Stimulated activated CD8-positive, alpha-beta memory T cell treated with anti-CD3 and anti-CD28 coated beads, Interleukin-12 subunit alpha, Interleukin-12 subunit beta, amount 100 ng/mL, for 24 hours (primary cell): ENCODE results near the gene MGAT4B.

Experiments used
- DNase-seq: peaks from one replicate; pipeline ENCODE4 v3.0.0-alpha.2; 2020; ENCODE audit errors: extremely low read depth

MGAT4B gene

GRCh38 chr5:179825655-179826182 is 19.1 kb upstream of the MGAT4B start:
- no peak for DNase-seq

- DNase-seq = no peak
Observed at GRCh38 chr5:179824745-179825112, 18.1 kb upstream of the MGAT4B start.

DNA sequence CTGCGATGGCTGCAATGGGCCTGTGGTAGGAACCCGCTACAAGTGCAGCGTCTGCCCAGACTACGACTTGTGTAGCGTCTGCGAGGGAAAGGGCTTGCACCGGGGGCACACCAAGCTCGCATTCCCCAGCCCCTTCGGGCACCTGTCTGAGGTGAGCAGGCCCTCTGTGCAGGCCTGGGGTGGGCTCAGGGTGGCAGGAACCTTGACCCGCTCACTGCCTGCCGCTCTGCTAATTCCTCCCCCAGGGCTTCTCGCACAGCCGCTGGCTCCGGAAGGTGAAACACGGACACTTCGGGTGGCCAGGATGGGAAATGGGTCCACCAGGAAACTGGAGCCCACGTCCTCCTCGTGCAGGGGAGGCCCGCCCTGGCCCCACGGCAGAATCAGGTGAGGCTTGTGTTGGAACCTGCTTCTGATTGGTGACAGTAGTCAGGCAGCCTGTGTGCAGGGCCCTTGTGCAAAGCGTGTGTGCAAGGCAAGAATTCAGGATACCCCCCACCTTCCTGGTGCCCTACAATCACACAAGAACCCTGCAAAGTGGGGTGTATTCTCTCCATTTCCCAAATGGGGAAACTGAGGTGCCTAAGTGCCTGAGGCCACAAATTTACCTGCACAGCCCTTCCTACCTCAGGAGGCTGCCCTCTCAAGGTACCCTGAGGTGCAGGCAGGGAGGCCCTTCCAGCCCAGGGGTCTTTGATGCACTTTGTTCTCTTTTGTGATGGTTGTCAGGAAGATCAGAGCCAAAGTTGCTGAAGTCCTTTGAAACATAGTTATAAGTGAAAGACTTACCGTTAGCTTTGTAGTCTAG is 17.5 kb upstream of the MGAT4B start:
- DNase-seq = no peak

DNA sequence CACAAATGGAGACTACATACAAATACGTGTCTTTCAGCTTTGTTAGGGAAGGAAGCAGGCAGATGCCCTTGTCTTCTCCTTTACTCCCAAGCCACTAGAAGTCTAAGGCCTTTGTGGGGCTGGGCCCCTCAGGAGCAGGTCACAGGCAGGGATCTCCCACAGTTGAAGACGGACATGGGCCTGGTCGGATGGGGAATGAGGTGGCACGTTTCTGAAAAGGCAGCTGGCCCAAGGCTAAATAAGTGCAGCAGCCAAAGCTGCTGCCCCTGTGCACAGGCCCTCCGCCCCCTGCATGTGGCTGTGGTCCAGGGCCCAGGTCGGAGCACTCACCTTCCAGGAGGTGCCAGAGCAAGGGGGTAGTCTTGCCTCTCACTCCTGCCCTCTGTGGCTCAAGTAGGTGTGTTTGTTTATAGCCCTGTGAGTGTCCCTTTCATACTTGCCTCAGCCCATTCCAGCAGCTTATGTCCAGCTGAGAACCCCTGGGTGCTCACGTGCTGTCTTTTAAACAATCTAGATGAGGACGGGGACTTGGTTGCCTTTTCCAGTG is 15.9 kb upstream of the MGAT4B start:
- no peak for DNase-seq

GRCh38 chr5:179822059-179822432 is 15.4 kb upstream of the MGAT4B start:
- DNase-seq = no peak

DNA sequence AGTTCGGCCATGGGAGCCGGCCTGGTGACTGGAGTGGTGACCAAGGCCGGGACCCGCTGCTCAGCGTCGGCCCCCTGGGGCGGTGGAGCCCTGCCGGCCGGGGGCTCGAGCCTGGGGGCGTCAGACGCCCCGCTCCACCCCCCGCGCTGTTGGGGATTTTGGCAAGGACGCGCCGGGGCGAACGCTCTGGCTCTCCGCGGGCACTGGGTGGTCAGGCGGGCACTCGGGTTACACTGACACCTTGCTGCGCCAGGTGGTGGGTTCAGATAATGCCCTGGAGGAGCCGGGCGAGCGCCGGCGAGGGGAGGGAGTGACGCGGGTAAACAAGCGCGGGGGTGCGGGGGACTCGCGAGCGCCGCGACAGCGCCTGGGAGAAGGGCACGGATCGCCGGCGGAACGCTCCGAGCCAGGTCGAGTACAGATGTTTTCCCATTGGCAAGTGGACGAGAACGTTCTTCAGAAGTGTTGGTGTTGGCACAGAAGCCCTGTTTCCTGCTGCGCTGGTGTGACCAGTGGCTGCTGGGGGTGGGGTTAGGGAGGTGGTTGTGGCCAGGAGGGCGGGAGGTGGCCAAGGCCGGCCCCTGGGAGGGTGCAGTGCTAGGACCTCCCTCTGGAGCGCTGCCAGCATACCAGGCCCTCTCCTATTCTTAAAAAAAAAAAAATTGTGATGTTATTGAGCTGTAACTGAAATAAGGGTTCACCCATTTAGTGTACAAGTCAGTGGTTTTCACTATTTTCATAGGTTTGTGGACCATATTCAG is 14.8 kb upstream of the MGAT4B start:
- peak; percentile 61 for DNase-seq

DNA sequence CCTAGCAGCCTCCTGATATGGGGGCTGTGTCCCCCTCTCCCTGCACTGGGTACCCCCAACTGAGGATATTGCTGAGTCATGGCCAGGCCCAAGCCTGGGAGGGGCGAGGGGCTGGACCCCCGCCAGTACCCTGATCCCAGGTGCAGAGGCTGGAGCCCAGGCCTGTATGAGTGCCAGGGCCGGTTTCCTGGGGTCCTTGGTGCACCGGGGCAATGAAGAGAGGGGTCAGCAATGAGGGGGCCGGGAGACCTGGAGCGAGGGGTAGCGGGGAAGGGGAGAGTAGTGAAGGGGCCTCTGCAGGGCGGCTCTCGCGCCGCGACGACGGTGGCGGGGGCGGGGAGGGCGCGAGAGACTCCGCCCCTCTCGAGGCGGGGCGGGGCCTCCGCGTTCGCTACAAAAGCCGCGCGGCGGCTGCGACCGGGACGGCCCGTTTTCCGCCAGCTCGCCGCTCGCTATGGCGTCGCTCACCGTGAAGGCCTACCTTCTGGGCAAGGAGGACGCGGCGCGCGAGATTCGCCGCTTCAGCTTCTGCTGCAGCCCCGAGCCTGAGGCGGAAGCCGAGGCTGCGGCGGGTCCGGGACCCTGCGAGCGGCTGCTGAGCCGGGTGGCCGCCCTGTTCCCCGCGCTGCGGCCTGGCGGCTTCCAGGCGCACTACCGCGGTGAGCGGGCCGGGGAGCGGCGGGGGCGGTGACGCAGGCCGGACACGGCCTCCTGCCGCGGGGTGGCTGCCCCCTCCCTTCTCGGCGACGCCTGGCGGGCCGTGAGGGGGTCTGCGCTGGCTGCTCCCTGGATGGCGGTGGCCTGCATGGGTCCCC is 14.0 kb upstream of the MGAT4B start, which contains the start of gene SQSTM1:
Gene SQSTM1 (plus strand): TSS at position 423 of the 815 bp plus-strand sequence. CDS start 32 bp downstream, at position 455.
- DNase-seq = no peak

- DNase-seq = no peak
Observed at GRCh38 chr5:179820127-179820482, 13.4 kb upstream of the MGAT4B start.

DNA sequence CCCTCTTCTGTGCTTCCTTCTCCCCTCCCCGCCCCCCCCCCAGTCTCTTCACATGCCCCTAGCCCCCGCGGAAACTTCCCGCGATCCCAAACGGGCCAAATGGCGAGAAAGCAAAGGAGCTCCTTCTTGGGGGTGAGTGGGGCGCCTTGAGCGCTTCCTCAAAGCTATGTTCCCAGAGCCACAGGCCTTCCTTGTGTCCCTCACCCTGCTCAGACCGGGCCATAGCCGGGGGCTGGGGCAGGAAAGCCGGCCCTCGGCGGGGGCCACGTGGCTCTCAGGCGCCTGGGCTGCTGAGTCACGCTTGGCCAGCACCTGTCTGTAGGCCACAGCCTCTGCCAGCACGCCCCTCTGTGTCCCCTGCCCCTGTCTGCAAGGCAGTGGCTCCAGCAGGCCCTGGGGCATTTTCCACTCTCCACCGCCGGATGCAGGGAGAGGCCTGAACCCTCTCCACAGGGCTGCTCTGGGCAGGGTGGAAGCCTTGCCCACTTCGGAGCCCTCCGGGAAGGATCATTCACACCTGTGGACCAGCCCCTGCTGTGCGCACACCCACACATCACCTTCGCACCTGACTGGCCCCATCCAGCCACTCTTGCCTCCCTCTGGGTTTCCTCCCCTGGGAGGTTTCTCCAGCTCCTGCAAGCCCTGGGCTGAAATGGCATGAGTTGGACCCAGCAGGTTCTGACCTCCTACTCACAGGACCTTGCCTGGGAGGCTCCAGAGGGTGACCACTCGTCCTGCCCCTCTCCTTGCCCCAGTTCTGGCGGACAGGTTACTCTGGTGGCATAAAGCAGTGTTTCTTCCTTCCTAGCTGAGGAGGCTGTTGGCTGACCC is 12.8 kb upstream of the MGAT4B start:
- no peak for DNase-seq

DNA sequence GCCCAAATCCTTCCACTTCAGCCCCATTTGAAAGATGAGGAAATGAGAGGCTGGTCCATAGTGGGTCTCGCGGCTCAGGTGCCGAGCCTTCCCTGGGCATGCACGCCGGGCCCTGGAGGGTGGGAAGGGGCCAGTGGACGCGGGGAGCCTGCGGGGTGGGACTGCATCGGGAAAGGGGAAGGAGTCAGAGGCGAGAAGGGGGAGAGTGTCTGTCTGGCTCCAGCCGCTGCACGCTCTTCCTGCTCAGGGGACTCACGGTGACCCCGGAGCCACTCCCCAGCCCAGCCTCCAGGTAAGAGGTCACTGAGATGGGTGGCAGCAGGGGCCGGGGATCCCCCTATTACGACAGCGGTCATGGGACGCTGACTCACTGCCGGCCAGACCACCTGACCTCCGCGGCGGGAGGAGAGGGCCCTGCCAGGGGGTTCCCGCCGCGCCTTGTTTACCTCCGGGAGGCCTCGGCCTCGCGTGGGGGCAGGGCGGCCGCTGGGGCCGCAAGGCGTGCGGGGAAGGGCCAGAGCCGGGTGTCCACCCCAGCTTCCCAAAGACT is 12.2 kb upstream of the MGAT4B start:
- peak; percentile 72 for DNase-seq

GRCh38 chr5:179817890-179818745 is 11.5 kb upstream of the MGAT4B start:
- no peak for DNase-seq

- DNase-seq = no peak
Observed at GRCh38 chr5:179817470-179817840, 10.8 kb upstream of the MGAT4B start.

- DNase-seq = no peak
Observed at GRCh38 chr5:179816796-179817469, 10.3 kb upstream of the MGAT4B start.

DNA sequence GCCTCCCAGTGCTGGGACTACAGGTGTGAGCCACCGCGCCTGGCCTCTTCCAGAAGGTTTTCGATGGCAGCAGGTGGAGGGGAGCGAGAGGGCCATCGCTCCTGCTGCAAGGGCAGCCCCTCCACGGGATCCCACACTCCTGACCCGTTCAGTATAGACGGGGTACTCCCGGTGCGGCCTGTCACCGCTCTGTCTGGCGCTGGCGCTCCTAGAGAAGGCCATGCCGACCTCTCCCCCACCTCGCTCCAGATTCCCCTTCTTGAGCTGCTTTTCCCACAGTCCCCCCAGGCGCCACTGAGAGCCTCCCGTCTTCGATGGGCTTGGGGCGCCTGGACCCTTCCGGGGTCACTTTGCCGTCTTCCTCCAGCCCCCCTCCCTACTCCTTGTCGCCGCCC is 9.7 kb upstream of the MGAT4B start:
- DNase-seq = no peak

DNA sequence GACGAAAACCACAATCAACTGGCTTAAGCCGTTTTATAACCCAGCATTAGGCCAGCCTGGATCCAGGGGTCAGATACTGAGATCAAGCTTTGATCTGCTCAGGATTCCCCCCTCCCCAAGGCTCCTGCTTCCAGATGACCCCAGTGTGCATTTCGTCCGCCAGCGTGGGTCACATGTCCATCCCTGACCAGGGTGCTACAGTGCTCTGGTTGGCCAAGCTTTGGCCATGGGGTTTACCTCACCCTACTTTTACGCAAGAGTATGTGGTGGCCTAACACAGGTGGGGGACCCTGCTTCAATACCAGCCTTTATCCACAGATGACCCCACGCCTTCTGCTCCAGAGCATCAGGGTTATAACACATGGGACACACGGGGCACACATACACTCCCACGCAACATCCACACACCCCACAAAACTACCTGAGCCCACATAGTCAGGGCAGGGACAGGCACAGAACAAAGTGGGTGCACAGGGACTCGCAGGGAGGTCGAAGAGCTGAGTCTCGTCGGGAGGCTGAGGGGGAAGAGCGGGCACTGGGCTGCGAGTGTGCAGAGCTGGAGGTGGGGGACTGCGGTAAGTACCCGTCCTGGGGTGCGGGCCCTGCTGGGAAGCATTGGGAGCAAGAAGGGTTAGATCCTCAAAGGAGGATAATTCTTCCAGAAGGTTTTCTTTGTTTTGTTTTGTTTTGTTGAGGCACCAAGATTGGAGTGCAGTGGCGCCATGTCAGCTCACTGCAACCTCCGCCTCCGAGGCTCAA is 9.0 kb upstream of the MGAT4B start:
- no peak for DNase-seq

DNA sequence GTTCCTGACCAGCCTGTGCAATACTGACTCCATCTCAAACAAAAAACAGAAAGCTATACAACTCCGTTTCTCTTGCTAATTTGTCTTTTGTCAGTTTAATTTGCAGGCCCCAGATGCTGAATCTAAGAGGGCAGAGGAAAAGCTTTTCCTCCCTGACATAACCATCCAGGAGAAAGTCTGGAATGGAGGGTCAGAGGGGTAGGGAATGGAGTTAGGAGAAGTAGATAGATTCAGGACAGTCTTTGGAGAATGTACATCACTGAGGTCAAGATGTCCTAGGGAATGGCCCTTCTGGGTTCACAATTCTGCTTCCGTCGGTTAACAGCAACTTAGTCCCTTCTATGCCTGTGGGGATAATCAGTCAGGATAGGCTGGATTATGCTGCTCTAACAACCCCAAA is 7.4 kb upstream of the MGAT4B start:
- no peak for DNase-seq

- no peak for DNase-seq
Observed at GRCh38 chr5:179812997-179813607, 6.4 kb upstream of the MGAT4B start.
